Measurements from ENCODE around the gene ATAD1. TPM values are rescaled to one million over a fixed set of nuclear protein-coding genes. Genes with fewer than 3 reads are reported as not detected.

Gene ATAD1
- total and polyA plus RNA-seq, 2 of the 4 experiments (the other 2 are of a cell fraction) = 12.7 to 21.9 TPM

- TF ChIP-seq SMC3 (IDR thresholded peaks at IDR 0.05; ENCODE audit: low read depth, low read length) (no peak; the same call in 1 of the 2 replicates), MXI1 (IDR thresholded peaks at IDR 0.05; ENCODE audit: borderline replicate concordance, low read depth, low read length) (peak; percentile 83; the same call in 1 of the 2 replicates)
Observed at GRCh38 chr10:87817609-87818504, at the start of gene ATAD1 (continued).

DNA sequence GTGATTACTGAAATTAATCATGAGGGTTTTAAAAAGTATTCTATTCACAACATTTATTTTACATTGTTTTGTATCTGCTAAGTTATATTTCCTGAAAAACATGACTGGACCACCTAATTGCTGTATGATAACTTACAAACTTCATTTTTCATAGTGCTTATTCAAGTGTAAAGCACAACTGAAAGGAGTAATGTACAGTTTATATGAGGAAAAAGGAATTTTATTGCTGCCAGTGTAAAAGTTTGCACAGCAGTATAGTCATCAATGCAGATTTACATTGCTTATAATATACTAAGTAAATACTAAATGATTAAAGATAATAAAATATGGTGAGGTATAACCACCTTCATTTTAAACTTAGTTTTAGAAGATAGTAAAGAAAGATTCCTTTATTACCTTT lies 49.4 kb upstream of the ATAD1 start:
- Histone ChIP-seq H4K5ac (ENCODE audit: low read depth, low read length) (no peak overlapping the region), H3K56ac (ENCODE audit: extremely low read depth, insufficient read depth, low read length) (no peak overlapping the region), H3K4me2 (ENCODE audit: low read depth, low read length) (peak overlapping the region; percentile 97), H3K9ac (ENCODE audit: low read depth, low read length) (peak overlapping the region; percentile 67), H2BK5ac (ENCODE audit: low read depth, low read length, poor library complexity, severe bottlenecking) (peak overlapping the region; percentile 31), H2AFZ (replicated peaks; ENCODE audit: low read length, poor library complexity) (no peak overlapping the region), H3K14ac (replicated peaks; ENCODE audit: low read depth, low read length) (no peak overlapping the region), H4K8ac (ENCODE audit: low read depth in 2 of 2, low read length in 2 of 2) (no peak overlapping the region), H3K18ac (ENCODE audit: low read depth, low read length) (no peak overlapping the region), H3K36me3 (ENCODE audit: control insufficient read depth, insufficient read depth, low read length) (peaks cover 1% of the 10 kb centered on the region; the same call in 1 of the 2 replicates), H3K27ac (ENCODE audit: insufficient read depth, low read length) (no peak overlapping the region), H2AK5ac (ENCODE audit: low read depth, low read length) (no peak overlapping the region), H2BK15ac (ENCODE audit: low read depth, low read length) (no peak overlapping the region), H3K23ac (ENCODE audit: low read depth, low read length) (no peak overlapping the region), H3K27me3 (ENCODE audit: control insufficient read depth, insufficient read depth, low read length) (no peaks in the 10 kb centered on the region), H2BK20ac (ENCODE audit: low read depth, low read length) (no peak overlapping the region), H4K91ac (ENCODE audit: insufficient read depth, low read depth, low read length) (no peak overlapping the region), H3K9me1 (ENCODE audit: insufficient read depth, low read length) (no peaks in the 10 kb centered on the region; the same call in 1 of the 2 replicates), H3K9me3 (ENCODE audit: control insufficient read depth, insufficient read depth, low read length) (no peaks in the 10 kb centered on the region), H2BK120ac (ENCODE audit: low read depth, low read length) (no peak overlapping the region), H3K4me3 (ENCODE audit: insufficient read depth, low read depth, low read length) (peak overlapping the region; percentile 73), H3K79me1 (ENCODE audit: low read depth in 1 of 2, low read length in 2 of 2) (peaks cover 0 to 22% of the 10 kb centered on the region in 2 experiments; a peak in 2 of 4 replicates), H3K4ac (ENCODE audit: low read depth, low read length) (no peak overlapping the region), H4K20me1 (ENCODE audit: insufficient read depth, low read length) (peaks cover 65% of the 10 kb centered on the region), H3K4me1 (ENCODE audit: control insufficient read depth, insufficient read depth, low read length) (peaks cover 1% of the 10 kb centered on the region; the same call in 1 of the 2 replicates), H2AK9ac (replicated peaks; ENCODE audit: low read depth, low read length, poor library complexity) (no peak overlapping the region)
- BruUV-seq (replicated peaks) = no TSS peak
- ChIA-PET POLR2A (ENCODE audit: unreplicated experiment) (no interaction called here), CTCF (no interaction called here)
- in situ Hi-C loops (cut with MboI; ENCODE audit: low sequenced_read_pairs) = no loop called here
- ATAC-seq (ENCODE audit: low read depth) (no peak), DNase-seq (no peak)
- dilution Hi-C loops (cut with HindIII; ENCODE audit: low sequenced_read_pairs, unreplicated experiment) = no loop called here
- intact Hi-C loops (cut with micrococcal nuclease) = loop anchor here (5.0 to 10.0 kb wide), 3 partner anchors 95 to 407 kb away; no protein-coding TSS in a partner anchor
- TF ChIP-seq NFE2L2 (IDR thresholded peaks at IDR 0.05; ENCODE audit: low read depth, low read length) (no peak), CTCF (conservative IDR thresholded peaks at IDR 0.05; ENCODE audit: low read depth, low read length) (no peak), MAZ (IDR thresholded peaks at IDR 0.05; ENCODE audit: borderline replicate concordance, low read depth, low read length) (no peak), POLR2A (IDR thresholded peaks at IDR 0.05; ENCODE audit: low read depth, low read length) (no peak), SMC3 (IDR thresholded peaks at IDR 0.05; ENCODE audit: low read depth, low read length) (no peak), RFX5 (IDR thresholded peaks at IDR 0.05; ENCODE audit: low read depth, low read length) (no peak), RCOR1 (IDR thresholded peaks at IDR 0.05; ENCODE audit: insufficient replicate concordance, low read length) (no peak), MAFK (IDR thresholded peaks at IDR 0.05; ENCODE audit: low read depth, low read length) (no peak), MXI1 (IDR thresholded peaks at IDR 0.05; ENCODE audit: borderline replicate concordance, low read depth, low read length) (no peak), BHLHE40 (IDR thresholded peaks at IDR 0.05; ENCODE audit: low read depth, low read length) (no peak)
- TF ChIP-seq, protein P1, sequence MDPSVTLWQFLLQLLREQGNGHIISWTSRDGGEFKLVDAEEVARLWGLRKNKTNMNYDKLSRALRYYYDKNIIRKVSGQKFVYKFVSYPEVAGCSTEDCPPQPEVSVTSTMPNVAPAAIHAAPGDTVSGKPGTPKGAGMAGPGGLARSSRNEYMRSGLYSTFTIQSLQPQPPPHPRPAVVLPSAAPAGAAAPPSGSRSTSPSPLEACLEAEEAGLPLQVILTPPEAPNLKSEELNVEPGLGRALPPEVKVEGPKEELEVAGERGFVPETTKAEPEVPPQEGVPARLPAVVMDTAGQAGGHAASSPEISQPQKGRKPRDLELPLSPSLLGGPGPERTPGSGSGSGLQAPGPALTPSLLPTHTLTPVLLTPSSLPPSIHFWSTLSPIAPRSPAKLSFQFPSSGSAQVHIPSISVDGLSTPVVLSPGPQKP (IDR thresholded peaks at IDR 0.05; ENCODE audit: borderline replicate concordance, low read depth, low read length) = no peak

All from IMR-90 (cell line).